HepG2 (cell line): ENCODE results near the gene MDH1B. TPM values are rescaled to one million over a fixed set of nuclear protein-coding genes. Genes with fewer than 3 reads are reported as not detected.
A peak's percentile ranks its signal among the peaks of the same experiment; 100 is the strongest.

Source experiments
- ATAD3A ChIP-seq: sonication (generic); formaldehyde crosslinking; IDR thresholded peaks from 2 replicates; pipeline ENCODE4 v1.4.0; 2020; ENCODE audit warnings: missing genetic modification reagents
- FOSL2 ChIP-seq: sonication (generic); formaldehyde crosslinking; IDR thresholded peaks from 2 replicates; pipeline ENCODE4 v1.4.0; 2020; ENCODE audit warnings: missing genetic modification reagents
- GATAD1 ChIP-seq: IDR thresholded peaks from 2 replicates; pipeline ENCODE4 v1.6.1; 2016; ENCODE audit warnings: missing genetic modification reagents, missing compliant biosample characterization
- KDM6A ChIP-seq: IDR thresholded peaks from 2 replicates; pipeline ENCODE4 v1.6.1; 2016; ENCODE audit warnings: low read depth
- MAFF ChIP-seq: IDR thresholded peaks from 2 replicates; pipeline ENCODE4 v1.6.1; 2011; ENCODE audit warnings: low read depth, low read length, improper control_type of control experiment
- MED1 ChIP-seq: sonication (generic); formaldehyde crosslinking; IDR thresholded peaks from 2 replicates; pipeline ENCODE4 v1.4.0; 2020; ENCODE audit warnings: missing genetic modification reagents
- MEIS1 ChIP-seq: sonication (generic); formaldehyde crosslinking; IDR thresholded peaks from 2 replicates; pipeline ENCODE4 v1.9.0; 2021; ENCODE audit warnings: mild to moderate bottlenecking, missing genetic modification reagents, moderate library complexity, borderline replicate concordance
- NAIF1 ChIP-seq: sonication (generic); formaldehyde crosslinking; IDR thresholded peaks from 2 replicates; pipeline ENCODE4 v1.5.0; 2020; ENCODE audit warnings: mild to moderate bottlenecking, missing genetic modification reagents, borderline replicate concordance
- SNAPC2 ChIP-seq: sonication (generic); formaldehyde crosslinking; IDR thresholded peaks from 2 replicates; pipeline ENCODE4 v1.8.1; 2022; ENCODE audit warnings: mild to moderate bottlenecking, missing genetic modification reagents
- SPEN ChIP-seq: sonication (generic); formaldehyde crosslinking; IDR thresholded peaks from 2 replicates; pipeline ENCODE4 v1.5.1; 2020; ENCODE audit warnings: low read depth, mild to moderate bottlenecking, missing genetic modification reagents
- TARDBP ChIP-seq: sonication (generic); formaldehyde crosslinking; IDR thresholded peaks from 2 replicates; pipeline ENCODE4 v1.8.0; 2022; ENCODE audit warnings: mild to moderate bottlenecking, missing genetic modification reagents
- TBL1XR1 ChIP-seq: fragments of 150-350 bp; IDR thresholded peaks from 2 replicates; pipeline ENCODE4 v1.6.1; 2014; ENCODE audit warnings: borderline replicate concordance, low read length; ENCODE audit not compliant: partially characterized antibody
- ZNF124 ChIP-seq: sonication (generic); formaldehyde crosslinking; IDR thresholded peaks from 2 replicates; pipeline ENCODE4 v1.4.0; 2020; ENCODE audit warnings: missing genetic modification reagents
- ZNF616 ChIP-seq: sonication (generic); formaldehyde crosslinking; IDR thresholded peaks from 2 replicates; pipeline ENCODE4 v1.5.0; 2020; ENCODE audit warnings: low read depth, mild to moderate bottlenecking, missing genetic modification reagents
- polyA plus RNA-seq, 8 experiments: library from polyadenylated mRNA; depleted of rRNA in 3 of 8; stranded (reverse) in 7 of 8; unstranded in 1 of 8; fragments of >200 nt; fragmentation: Illumina TruSeq in 4 of 8; extraction: Trizol in 4 of 8; gene quantifications; 2 replicates each; pipeline versions ENCODE4 v1.2.1 to v1.2.3, GENCODE V29; 2011 to 2016; ENCODE audit warnings: low read depth in 4 of 8, missing spikeins in 1 of 8, mixed read lengths in 1 of 8; ENCODE audit not compliant: insufficient read depth in 1 of 8
- total RNA-seq, 5 experiments: library from RNA; depleted of rRNA; stranded (reverse); fragments of >200 nt; fragmentation: Illumina TruSeq; extraction: Trizol; gene quantifications; 2 replicates each; pipeline ENCODE4 v1.2.3, GENCODE V29; 2016; ENCODE audit warnings: low read depth in 1 of 5
- TF ChIP-seq, protein P1 (sequence below): sonication (generic); formaldehyde crosslinking; IDR thresholded peaks from 2 replicates; pipeline ENCODE4 v1.4.0; 2020; ENCODE audit warnings: missing genetic modification reagents
- TF ChIP-seq, protein P2 (sequence below): sonication (generic); formaldehyde crosslinking; IDR thresholded peaks from 2 replicates; pipeline ENCODE4 v1.5.1; 2020; ENCODE audit warnings: missing genetic modification reagents, mild to moderate bottlenecking, borderline replicate concordance
- TF ChIP-seq, protein P3 (sequence below): sonication (generic); formaldehyde crosslinking; IDR thresholded peaks from 2 replicates; pipeline ENCODE4 v1.4.0; 2020; ENCODE audit warnings: missing genetic modification reagents, borderline replicate concordance
- TF ChIP-seq, protein P4 (sequence below): sonication (generic); formaldehyde crosslinking; IDR thresholded peaks from 2 replicates; pipeline ENCODE4 v1.9.0; 2021; ENCODE audit warnings: missing genetic modification reagents, mild to moderate bottlenecking, borderline replicate concordance
- TF ChIP-seq, protein P5 (sequence below): sonication (generic); formaldehyde crosslinking; IDR thresholded peaks from 2 replicates; pipeline ENCODE4 v1.5.1; 2020; ENCODE audit warnings: mild to moderate bottlenecking, missing genetic modification reagents

MDH1B gene
- total and polyA plus RNA-seq, 2 of the 13 experiments (the other 11 are each of a cell fraction or from before 2014, with no cell fraction given) = 0.17 to 0.86 TPM

DNA sequence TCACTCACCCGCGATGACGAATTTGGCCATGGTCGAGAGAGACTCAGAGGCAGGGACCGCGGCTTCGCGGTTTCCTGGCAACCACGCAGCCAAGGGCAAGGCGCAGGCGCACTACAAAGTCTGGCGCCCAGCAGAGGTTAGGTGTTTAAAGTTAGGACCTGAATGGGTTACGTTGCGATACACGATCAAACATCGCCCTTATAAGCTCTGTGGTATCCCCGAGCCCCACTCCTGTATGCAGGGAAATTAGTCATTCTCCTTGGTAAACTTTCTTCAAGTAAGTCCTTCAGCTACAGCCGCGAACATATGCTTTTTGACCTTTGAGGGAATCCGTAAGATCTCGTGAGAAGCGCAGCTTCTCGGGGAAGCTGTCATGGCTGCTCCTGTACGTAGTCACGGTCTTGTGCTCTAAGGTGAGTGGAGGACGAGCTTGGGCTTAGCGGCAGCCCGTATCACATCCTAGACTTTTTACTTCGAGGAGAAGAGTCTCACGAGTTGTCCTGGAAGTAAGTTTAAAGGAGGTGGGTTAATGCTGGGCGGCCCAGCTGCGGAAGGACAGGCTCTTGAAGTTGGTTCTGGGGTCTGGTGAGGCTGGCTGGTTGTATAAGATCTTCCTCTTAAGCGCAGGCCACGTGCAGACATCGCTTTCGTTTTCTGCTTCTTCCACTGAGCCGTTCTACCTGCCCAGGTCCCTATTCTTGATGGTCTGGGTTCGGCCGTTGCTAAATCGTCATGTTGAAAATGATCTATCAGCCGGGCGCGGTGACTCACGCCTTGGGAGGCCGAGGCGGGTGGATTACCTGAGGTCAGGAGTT is at the start of gene MDH1B, which contains the start of gene FASTKD2 (continued):
- TF ChIP-seq, protein P1, sequence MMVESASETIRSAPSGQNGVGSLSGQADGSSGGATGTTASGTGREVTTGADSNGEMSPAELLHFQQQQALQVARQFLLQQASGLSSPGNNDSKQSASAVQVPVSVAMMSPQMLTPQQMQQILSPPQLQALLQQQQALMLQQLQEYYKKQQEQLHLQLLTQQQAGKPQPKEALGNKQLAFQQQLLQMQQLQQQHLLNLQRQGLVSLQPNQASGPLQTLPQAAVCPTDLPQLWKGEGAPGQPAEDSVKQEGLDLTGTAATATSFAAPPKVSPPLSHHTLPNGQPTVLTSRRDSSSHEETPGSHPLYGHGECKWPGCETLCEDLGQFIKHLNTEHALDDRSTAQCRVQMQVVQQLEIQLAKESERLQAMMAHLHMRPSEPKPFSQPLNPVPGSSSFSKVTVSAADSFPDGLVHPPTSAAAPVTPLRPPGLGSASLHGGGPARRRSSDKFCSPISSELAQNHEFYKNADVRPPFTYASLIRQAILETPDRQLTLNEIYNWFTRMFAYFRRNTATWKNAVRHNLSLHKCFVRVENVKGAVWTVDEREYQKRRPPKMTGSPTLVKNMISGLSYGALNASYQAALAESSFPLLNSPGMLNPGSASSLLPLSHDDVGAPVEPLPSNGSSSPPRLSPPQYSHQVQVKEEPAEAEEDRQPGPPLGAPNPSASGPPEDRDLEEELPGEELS (CRISPR knock-in tag) = 0 out of 2 replicates have a peak, but pooled peaks have one; percentile 41
- TF ChIP-seq TBL1XR1 (no peak), ZNF616 (CRISPR knock-in tag) (peak; percentile 92), KDM6A (no peak; the same call in 1 of the 2 replicates), FOSL2 (CRISPR knock-in tag) (peak; percentile 71), SPEN (peak; percentile 97), MEIS1 (CRISPR knock-in tag) (0 out of 2 replicates have a peak, but pooled peaks have one; percentile 63), GATAD1 (CRISPR knock-in tag) (peak; percentile 100), MED1 (CRISPR knock-in tag) (peak; percentile 61; the same call in 1 of the 2 replicates), ZNF124 (CRISPR knock-in tag) (peak; percentile 62; the same call in 1 of the 2 replicates), NAIF1 (peak; percentile 97), MAFF (no peak), TARDBP (CRISPR knock-in tag) (peak; percentile 91), ATAD3A (no peak), SNAPC2 (peak; percentile 90; the same call in 1 of the 2 replicates)
- TF ChIP-seq, protein P2, sequence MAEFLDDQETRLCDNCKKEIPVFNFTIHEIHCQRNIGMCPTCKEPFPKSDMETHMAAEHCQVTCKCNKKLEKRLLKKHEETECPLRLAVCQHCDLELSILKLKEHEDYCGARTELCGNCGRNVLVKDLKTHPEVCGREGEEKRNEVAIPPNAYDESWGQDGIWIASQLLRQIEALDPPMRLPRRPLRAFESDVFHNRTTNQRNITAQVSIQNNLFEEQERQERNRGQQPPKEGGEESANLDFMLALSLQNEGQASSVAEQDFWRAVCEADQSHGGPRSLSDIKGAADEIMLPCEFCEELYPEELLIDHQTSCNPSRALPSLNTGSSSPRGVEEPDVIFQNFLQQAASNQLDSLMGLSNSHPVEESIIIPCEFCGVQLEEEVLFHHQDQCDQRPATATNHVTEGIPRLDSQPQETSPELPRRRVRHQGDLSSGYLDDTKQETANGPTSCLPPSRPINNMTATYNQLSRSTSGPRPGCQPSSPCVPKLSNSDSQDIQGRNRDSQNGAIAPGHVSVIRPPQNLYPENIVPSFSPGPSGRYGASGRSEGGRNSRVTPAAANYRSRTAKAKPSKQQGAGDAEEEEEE (CRISPR knock-in tag) = peak; percentile 64; the same call in 1 of the 2 replicates
- TF ChIP-seq, protein P3, sequence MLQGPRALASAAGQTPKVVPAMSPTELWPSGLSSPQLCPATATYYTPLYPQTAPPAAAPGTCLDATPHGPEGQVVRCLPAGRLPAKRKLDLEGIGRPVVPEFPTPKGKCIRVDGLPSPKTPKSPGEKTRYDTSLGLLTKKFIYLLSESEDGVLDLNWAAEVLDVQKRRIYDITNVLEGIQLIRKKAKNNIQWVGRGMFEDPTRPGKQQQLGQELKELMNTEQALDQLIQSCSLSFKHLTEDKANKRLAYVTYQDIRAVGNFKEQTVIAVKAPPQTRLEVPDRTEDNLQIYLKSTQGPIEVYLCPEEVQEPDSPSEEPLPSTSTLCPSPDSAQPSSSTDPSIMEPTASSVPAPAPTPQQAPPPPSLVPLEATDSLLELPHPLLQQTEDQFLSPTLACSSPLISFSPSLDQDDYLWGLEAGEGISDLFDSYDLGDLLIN (CRISPR knock-in tag) = no peak
- TF ChIP-seq, protein P4, sequence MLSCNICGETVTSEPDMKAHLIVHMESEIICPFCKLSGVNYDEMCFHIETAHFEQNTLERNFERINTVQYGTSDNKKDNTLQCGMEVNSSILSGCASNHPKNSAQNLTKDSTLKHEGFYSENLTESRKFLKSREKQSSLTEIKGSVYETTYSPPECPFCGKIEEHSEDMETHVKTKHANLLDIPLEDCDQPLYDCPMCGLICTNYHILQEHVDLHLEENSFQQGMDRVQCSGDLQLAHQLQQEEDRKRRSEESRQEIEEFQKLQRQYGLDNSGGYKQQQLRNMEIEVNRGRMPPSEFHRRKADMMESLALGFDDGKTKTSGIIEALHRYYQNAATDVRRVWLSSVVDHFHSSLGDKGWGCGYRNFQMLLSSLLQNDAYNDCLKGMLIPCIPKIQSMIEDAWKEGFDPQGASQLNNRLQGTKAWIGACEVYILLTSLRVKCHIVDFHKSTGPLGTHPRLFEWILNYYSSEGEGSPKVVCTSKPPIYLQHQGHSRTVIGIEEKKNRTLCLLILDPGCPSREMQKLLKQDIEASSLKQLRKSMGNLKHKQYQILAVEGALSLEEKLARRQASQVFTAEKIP (CRISPR knock-in tag) = no peak
- TF ChIP-seq, protein P5, sequence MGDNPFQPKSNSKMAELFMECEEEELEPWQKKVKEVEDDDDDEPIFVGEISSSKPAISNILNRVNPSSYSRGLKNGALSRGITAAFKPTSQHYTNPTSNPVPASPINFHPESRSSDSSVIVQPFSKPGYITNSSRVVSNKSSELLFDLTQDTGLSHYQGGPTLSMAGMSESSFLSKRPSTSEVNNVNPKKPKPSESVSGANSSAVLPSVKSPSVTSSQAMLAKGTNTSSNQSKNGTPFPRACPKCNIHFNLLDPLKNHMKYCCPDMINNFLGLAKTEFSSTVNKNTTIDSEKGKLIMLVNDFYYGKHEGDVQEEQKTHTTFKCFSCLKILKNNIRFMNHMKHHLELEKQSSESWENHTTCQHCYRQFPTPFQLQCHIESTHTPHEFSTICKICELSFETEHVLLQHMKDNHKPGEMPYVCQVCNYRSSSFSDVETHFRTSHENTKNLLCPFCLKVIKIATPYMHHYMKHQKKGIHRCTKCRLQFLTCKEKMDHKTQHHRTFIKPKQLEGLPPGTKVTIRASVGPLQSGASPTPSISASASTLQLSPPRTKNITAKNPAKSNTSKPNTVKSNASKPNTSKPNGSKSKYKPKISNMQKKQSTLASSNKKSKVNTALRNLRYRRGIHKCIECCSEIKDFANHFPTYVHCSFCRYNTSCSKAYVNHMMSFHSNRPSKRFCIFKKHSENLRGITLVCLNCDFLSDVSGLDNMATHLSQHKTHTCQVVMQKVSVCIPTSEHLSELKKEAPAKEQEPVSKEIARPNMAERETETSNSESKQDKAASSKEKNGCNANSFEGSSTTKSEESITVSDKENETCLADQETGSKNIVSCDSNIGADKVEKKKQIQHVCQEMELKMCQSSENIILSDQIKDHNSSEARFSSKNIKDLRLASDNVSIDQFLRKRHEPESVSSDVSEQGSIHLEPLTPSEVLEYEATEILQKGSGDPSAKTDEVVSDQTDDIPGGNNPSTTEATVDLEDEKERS (CRISPR knock-in tag) = peak; percentile 86
